ENCODE results near the gene CBLB. TPM values are rescaled to one million over a fixed set of nuclear protein-coding genes. Genes with fewer than 3 reads are reported as not detected.

CBLB gene
- total RNA-seq, 6 experiments from 2014 or later, result 17.6 to 22.6 (median 20.6) TPM

GRCh38 chr3:105785803-105786202 lies 83.0 kb downstream of the CBLB start:
- Mint-ChIP-seq H3K27ac (no peak overlapping the region), H3K27me3 (ENCODE audit: insufficient read depth) (no peaks in the 10 kb centered on the region), H3K4me1 (ENCODE audit: low read depth) (peaks cover 15% of the 10 kb centered on the region), H3K4me3 (no peak overlapping the region), H3K36me3 (ENCODE audit: low read depth) (no peaks in the 10 kb centered on the region; the same call in 1 of the 2 replicates), H3K9me3 (no peaks in the 10 kb centered on the region)
- no peak for DNase-seq
- TF ChIP-seq CTCF (IDR thresholded peaks at IDR 0.05), result no peak

- Mint-ChIP-seq H3K4me1 (ENCODE audit: low read depth) (peaks cover 8% of the 10 kb centered on the region), H3K27me3 (ENCODE audit: insufficient read depth) (no peaks in the 10 kb centered on the region), H3K4me3 (no peak overlapping the region), H3K27ac (no peak overlapping the region), H3K36me3 (ENCODE audit: low read depth) (no peaks in the 10 kb centered on the region; the same call in 1 of the 2 replicates), H3K9me3 (no peaks in the 10 kb centered on the region)
- DNase-seq, result no peak
- no peak for TF ChIP-seq CTCF (IDR thresholded peaks at IDR 0.05)
Observed at GRCh38 chr3:105783631-105784030, 85.2 kb downstream of the CBLB start.

GRCh38 chr3:105781871-105782270 lies 86.9 kb downstream of the CBLB start:
- Mint-ChIP-seq H3K9me3 (no peaks in the 10 kb centered on the region), H3K27ac (no peak overlapping the region), H3K36me3 (ENCODE audit: low read depth) (no peaks in the 10 kb centered on the region; the same call in none of the 2 replicates), H3K27me3 (ENCODE audit: insufficient read depth) (no peaks in the 10 kb centered on the region), H3K4me1 (ENCODE audit: low read depth) (peaks cover 14% of the 10 kb centered on the region), H3K4me3 (no peak overlapping the region)
- no peak for TF ChIP-seq CTCF (IDR thresholded peaks at IDR 0.05)
- DNase-seq, result no peak

GRCh38 chr3:105780107-105780506 lies 88.7 kb downstream of the CBLB start:
- Mint-ChIP-seq H3K27ac (no peak overlapping the region), H3K4me1 (ENCODE audit: low read depth) (peaks cover 10% of the 10 kb centered on the region)

GRCh38 chr3:105775368-105775767 lies 93.4 kb downstream of the CBLB start:
- TF ChIP-seq CTCF (IDR thresholded peaks at IDR 0.05), result no peak
- DNase-seq, result no peak
- no peak overlapping the region for H3K27ac Mint-ChIP-seq
- H3K27me3 Mint-ChIP-seq (ENCODE audit: insufficient read depth), result no peaks in the 10 kb centered on the region; the same call in 1 of the 2 replicates
- H3K36me3 Mint-ChIP-seq (ENCODE audit: low read depth), result peaks cover 14% of the 10 kb centered on the region
- no peaks in the 10 kb centered on the region for H3K9me3 Mint-ChIP-seq
- H3K4me3 Mint-ChIP-seq, result no peak overlapping the region
- H3K4me1 Mint-ChIP-seq (ENCODE audit: low read depth), result peaks cover 10% of the 10 kb centered on the region

More at GRCh38 chr3:105780107-105780506, 88.7 kb downstream of the CBLB start:
- Mint-ChIP-seq H3K36me3 (ENCODE audit: low read depth) (no peaks in the 10 kb centered on the region; the same call in none of the 2 replicates), H3K4me3 (no peak overlapping the region), H3K9me3 (no peaks in the 10 kb centered on the region), H3K27me3 (ENCODE audit: insufficient read depth) (no peaks in the 10 kb centered on the region)
- DNase-seq, result no peak
- TF ChIP-seq CTCF (IDR thresholded peaks at IDR 0.05), result no peak
